Fibroblast of upper back skin (primary cell): ENCODE results near the gene BCL2L2.
A peak's percentile ranks its signal among the peaks of the same experiment; 100 is the strongest.
"Not testable (repeated sequence)": the region's sequence is repeated elsewhere in the genome, so short reads cannot be mapped to it uniquely, and the experiment has no call there.

Experiments used
- DNase-seq: peaks from one replicate; pipeline ENCODE4 v3.0.0-alpha.2; 2013

BCL2L2 gene

GRCh38 chr14:23324993-23325392, 18.4 kb downstream of the BCL2L2 start:
- DNase-seq: no peak

DNA sequence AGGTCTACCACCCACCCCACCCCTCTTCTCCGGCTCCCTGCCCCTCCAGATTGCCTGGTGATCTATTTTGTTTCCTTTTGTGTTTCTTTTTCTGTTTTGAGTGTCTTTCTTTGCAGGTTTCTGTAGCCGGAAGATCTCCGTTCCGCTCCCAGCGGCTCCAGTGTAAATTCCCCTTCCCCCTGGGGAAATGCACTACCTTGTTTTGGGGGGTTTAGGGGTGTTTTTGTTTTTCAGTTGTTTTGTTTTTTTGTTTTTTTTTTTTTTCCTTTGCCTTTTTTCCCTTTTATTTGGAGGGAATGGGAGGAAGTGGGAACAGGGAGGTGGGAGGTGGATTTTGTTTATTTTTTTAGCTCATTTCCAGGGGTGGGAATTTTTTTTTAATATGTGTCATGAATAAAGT, 19.1 kb downstream of the BCL2L2 start:
- not testable (repeated sequence) for DNase-seq

DNA sequence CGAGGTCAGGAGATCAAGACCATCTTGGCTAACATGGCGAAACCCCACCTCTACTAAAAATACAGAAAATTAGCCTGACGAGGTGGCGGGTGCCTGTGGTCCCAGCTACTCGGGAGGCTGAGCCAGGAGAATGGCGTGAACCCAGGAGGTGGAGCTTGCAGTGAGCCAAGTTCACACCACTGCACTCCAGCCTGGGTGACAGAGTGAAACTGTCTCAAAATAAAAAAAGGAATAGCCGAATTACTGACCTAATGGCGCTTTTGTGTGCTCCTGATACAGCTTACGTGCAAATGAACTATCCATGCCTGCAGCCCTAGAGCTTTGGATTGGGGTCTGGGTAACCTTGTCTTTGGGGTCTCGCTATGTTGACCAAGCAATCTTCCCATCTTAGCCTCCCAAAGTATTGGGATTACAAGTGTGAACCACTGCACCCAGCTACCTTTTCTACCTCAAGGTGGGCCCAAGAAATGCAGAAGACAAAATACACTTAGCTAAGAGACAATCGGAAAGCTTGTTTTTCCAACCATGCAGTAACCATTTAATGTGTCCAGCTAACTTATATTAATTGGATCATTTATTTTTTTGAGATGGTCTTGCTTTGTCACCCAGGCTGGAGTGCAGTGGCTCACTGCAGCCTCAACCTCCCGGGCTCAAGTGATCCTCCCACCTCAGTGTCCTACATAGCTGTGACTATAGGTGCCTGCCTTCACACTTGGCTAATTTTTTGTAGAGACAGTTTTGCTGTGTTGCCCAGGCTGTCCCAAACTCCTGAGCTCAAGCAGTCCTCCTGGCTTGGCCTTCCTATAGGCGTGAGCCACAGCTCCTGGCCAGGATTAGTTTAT, 20.1 kb downstream of the BCL2L2 start:
- no peak for DNase-seq

GRCh38 chr14:23327947-23328744, 21.5 kb downstream of the BCL2L2 start:
- peak; percentile 76 for DNase-seq

DNA sequence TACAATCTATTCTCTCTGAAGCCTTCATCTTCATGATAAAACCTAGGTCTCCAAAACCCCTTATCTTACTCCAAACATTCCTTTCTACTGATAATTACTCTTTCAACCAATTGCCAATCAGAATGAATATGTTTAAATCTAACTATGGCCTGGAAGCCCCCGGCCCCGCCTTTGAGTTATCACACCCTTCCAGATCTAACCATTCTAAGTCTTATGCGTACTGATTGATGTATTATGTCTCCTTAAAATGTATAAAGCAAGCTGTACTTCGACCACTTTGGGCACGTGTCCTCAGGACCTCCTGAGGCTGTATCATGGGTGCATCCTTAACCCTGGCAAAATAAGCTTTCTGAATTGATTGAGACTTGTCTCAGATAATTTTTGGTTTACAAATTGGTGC, 29.0 kb downstream of the BCL2L2 start:
- DNase-seq: no peak

GRCh38 chr14:23339506-23340268, 33.1 kb downstream of the BCL2L2 start:
- DNase-seq: no peak

GRCh38 chr14:23344481-23344880, 37.8 kb downstream of the BCL2L2 start:
- DNase-seq: no peak

DNA sequence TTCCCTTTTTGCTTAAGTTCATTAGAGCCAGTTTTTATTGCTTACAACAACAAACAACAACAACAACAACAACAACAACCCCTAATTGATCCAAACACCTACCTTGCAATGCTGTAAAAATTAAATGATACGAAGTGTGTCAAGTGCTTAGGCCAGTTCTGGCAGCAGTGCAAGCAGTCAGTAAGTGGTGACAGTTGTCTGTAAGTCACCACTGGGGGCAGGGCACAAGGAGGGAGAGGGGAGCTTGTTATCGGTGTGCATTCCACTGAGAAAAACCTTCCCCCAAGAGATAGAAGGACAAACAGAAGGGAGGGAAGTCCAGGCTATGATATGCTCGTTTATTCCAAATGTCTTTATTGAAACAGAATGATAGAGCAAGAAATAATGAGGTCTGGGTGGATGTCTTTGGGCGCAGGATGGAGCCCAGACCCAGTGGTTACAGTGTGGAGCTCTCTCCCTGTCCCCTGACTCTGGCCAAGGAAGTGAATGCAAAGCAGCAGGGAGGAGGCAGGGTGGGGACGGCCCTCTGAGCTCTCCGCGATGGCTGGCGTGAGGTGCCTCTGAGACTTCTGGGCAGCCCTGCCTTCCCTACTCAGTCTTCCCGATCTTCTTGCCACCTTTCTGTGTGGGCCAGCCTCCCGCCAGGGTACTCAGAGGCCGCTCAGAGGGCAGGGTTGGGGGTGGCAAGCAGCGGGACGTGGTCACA, 39.5 kb downstream of the BCL2L2 start:
- no peak for DNase-seq

DNA sequence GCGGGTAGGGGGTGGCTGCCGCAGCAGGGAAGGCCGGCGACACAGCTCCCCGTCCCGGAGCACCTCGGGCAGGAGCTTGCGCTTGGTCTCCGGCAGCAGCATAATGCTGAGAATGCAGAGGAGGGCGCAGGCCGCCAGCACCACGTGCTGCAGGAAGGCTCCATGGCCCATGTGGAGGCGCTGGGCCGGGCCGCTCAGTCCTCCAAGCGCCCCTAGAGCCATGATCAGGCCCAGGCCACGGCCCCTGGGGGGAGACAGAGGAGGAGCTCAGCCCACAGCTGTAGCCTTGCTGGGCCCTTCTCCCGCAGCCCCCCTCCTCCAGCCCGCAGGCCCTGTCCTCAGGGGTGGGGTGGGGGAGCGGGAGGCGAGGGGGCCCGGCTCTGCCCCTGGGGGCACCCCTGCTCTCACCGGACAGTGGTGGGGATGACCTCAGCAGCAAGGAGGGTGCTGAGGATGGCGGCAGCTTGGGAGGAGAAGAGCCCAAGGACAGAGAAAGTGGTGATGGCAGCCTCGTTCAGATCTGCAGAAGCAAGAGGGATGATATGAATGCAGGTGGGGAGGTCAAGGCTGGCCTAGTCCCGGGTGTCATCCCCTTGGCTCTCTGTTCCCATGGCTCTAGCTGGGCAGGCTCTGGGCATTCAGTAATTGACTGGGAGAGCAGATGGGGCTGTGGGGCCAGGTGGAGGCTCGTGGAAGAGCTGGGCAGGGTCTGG, 40.2 kb downstream of the BCL2L2 start:
- DNase-seq: no peak

DNA sequence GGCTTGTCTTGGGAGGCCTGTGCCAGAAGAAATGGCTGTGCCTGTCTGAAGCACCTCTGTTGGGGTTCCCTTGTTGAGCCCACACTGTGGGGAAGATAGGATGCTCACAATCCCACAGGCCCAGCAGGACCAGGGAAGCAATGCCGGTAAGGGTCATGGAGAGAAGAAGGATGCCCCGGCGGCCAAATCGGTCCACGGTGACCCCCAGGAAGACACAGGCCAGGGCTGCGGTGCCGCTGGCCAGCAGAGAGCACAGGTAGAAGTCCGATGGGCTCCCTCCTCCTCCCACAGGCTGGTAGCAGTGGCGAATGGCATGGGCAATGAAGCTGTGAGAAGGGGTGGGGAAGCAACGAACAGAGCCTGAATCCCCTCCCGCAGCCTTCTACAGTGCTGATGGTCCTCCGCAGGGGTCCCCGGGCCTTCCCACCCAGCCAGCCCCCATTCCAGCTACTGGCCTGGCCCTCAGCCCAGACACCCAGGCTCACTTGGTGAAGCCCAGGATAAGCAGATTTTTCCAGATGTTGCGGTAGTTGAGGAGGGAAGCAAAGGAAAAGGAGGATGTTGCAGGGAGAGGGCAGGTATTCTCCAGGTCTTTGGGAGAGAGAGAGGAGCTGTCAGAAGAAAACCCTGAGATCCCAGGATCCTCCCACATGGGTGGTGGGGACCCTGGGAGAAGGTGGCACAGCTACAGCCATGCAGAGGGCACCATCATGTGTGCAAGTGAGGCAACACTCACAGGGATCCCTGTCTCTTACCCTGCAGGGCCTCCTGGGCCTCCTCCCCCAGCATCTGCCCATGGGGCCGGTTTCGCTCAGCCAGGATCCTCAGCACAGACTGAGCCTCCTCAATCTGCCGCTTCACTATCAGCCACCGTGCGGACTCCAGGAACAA, 41.0 kb downstream of the BCL2L2 start:
- no peak for DNase-seq

DNA sequence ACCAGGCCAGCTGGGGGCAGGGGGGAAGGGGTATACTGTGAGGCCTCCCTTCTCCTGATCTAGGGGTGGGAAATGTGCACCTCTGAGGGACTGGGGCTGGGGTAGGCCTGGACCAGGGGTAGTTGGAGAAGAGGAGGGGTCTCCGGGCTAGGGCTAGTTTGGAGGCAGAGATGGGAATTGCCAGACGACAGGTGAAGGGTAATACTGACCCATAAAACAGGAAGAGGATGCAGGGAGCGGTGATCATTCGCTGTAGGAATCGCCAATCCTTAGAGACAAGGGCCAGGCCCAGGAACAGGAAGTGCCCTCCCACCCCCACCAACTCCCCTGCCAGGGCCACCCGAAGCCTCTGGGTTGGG, 41.6 kb downstream of the BCL2L2 start:
- no peak for DNase-seq

- no peak for DNase-seq
Observed at GRCh38 chr14:23349156-23349845, 42.7 kb downstream of the BCL2L2 start.

- no peak for DNase-seq
Observed at GRCh38 chr14:23351681-23352505, 45.3 kb downstream of the BCL2L2 start.

GRCh38 chr14:23352506-23353432, 46.1 kb downstream of the BCL2L2 start, which contains the start of gene SLC22A17:
TSS of gene SLC22A17 (minus strand) at chr14:23352887.
- DNase-seq: peak; percentile 91

DNA sequence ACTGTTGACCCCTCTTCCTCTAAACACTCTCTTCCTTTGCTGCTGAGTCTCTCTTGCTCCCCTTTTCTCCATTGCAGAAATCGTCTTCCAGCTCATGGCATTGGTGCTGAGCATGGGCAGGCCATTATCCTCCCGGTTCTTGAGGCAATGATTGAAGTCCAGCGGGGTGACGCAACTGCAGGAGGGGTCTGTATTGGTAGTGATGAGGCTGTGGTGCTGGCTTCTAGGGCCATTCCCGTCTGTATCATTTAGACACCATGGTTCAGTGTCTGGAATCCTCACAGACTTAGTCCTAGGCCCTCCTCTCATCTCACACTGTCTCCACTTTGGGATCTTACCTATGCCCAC, 46.8 kb downstream of the BCL2L2 start:
- DNase-seq: no peak

GRCh38 chr14:23354990-23355389, 48.4 kb downstream of the BCL2L2 start:
- no peak for DNase-seq

GRCh38 chr14:23355871-23356435, 49.3 kb downstream of the BCL2L2 start:
- DNase-seq: no peak

GRCh38 chr14:23356662-23357061, 50.0 kb downstream of the BCL2L2 start:
- DNase-seq: no peak
